ENCODE data around the gene GNG7.

Gene GNG7

DNA sequence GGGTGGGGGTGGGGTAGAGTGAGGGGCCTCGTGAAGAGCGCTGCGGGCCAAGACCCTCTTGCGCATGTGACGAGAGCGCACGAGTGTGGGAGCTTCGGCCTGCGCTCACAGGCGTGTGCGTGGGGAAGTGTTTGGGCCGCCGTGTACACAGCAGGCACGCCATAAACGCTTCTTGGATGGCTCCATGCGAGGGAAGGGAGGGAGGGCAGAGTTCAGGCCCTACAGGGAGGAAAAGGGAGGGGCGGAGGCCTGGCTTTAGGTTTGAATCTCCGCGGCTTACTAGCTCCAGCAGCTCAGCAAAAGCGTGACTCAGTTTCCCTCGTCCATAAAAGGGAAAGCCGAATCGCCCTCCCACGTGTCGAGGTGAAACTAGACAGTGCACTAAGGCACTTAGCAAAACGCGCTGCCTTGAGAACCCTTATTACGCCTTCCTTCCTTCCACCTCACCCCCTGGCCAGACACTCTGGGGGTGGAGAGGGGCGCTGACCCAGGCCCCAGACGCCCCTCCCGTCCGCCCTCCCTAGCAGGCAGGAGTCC lies 214.0 kb downstream of the GNG7 start:
- Histone ChIP-seq H3K79me2 (ENCODE audit: control insufficient read depth, low read length) (no peaks in the 10 kb centered on the region), H4K20me1 (ENCODE audit: control insufficient read depth, insufficient read depth, low read depth, low read length) (no peaks in the 10 kb centered on the region), H3K27me3 (ENCODE audit: control insufficient read depth, low read length) (no peaks in the 10 kb centered on the region), H3K4me3 (ENCODE audit: low read length) (peak overlapping the region; percentile 57), H3K27ac (ENCODE audit: low read depth, low read length) (peak overlapping the region; percentile 96), H3K9me2 (replicated peaks; ENCODE audit: control insufficient read depth, low read length) (no peaks in the 10 kb centered on the region), H3K36me3 (ENCODE audit: control insufficient read depth, low read length) (no peaks in the 10 kb centered on the region), H3K9me3 (ENCODE audit: control insufficient read depth, insufficient read depth, low read length) (peaks cover 13% of the 10 kb centered on the region), H3F3A (ENCODE audit: control insufficient read depth, insufficient read depth) (peaks cover 49% of the 10 kb centered on the region), H3K4me1 (ENCODE audit: control insufficient read depth, low read length) (peaks cover 97% of the 10 kb centered on the region), H3K4me2 (ENCODE audit: low read length) (peak overlapping the region; percentile 89)
- no peak for TF ChIP-seq EZH2phosphoT487 (IDR thresholded peaks at IDR 0.05; ENCODE audit: borderline replicate concordance, low read length)
- TF ChIP-seq CTCF (IDR thresholded peaks at IDR 0.05; ENCODE audit: low read depth, low read length, poor library complexity, severe bottlenecking): no peak

DNA sequence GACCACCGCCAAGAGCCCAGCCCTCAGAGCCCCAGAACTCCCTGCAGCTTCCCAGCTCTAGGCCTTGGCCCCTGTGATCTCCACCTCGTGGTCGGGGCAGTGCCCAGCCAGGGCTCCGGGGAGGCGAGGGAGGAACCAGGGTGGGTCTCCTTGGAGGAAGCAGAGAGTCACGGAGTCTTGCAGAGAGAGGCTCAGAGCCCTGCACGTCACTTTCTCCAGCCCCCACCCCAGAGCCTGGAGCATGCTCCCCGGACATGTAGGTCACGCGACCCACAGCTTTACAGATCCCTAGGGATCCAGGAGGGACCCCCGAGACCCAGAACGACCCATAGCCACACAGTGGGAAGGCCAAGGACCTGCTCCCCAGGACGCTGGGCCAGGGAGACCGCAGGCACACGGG lies 214.7 kb downstream of the GNG7 start:
- Histone ChIP-seq H3F3A (ENCODE audit: control insufficient read depth, insufficient read depth) (peaks cover 45% of the 10 kb centered on the region), H4K20me1 (ENCODE audit: control insufficient read depth, insufficient read depth, low read depth, low read length) (no peaks in the 10 kb centered on the region), H3K4me3 (ENCODE audit: low read length) (no peak overlapping the region; the same call in 1 of the 2 replicates), H3K27ac (ENCODE audit: low read depth, low read length) (peak overlapping the region; percentile 96), H3K4me1 (ENCODE audit: control insufficient read depth, low read length) (peaks cover 91% of the 10 kb centered on the region), H3K9me3 (ENCODE audit: control insufficient read depth, insufficient read depth, low read length) (peaks cover 19% of the 10 kb centered on the region), H3K9me2 (replicated peaks; ENCODE audit: control insufficient read depth, low read length) (no peaks in the 10 kb centered on the region), H3K79me2 (ENCODE audit: control insufficient read depth, low read length) (no peaks in the 10 kb centered on the region), H3K4me2 (ENCODE audit: low read length) (peak overlapping the region; percentile 89), H3K36me3 (ENCODE audit: control insufficient read depth, low read length) (no peaks in the 10 kb centered on the region), H3K27me3 (ENCODE audit: control insufficient read depth, low read length) (no peaks in the 10 kb centered on the region)
- TF ChIP-seq EZH2phosphoT487 (IDR thresholded peaks at IDR 0.05; ENCODE audit: borderline replicate concordance, low read length) (no peak), CTCF (IDR thresholded peaks at IDR 0.05; ENCODE audit: low read depth, low read length, poor library complexity, severe bottlenecking) (no peak)

DNA sequence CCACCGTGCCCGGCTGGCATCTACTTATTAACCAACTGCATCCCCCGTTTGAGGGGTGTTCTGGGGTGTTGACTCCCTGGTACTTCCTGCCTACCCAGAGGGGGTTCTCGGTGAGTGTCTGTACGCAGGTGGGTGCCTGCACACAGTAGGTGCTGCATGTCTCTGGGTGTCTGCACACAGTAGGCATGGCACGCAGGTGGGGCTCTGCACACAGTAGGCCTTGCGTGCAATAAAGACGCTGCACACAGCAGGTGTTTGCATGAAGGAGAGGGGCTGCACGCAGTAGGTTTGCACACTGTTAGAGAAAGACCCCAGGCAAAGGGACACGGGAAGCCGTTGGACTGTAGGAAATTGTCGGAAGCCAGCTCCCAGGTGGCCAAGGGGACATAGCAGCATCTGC lies 215.4 kb downstream of the GNG7 start:
- peaks cover 39% of the 10 kb centered on the region for H3F3A ChIP-seq (ENCODE audit: control insufficient read depth, insufficient read depth)
- H3K9me2 ChIP-seq (replicated peaks; ENCODE audit: control insufficient read depth, low read length): no peaks in the 10 kb centered on the region
- TF ChIP-seq CTCF (IDR thresholded peaks at IDR 0.05; ENCODE audit: low read depth, low read length, poor library complexity, severe bottlenecking) (no peak), EZH2phosphoT487 (IDR thresholded peaks at IDR 0.05; ENCODE audit: borderline replicate concordance, low read length) (no peak)
- H3K4me1 ChIP-seq (ENCODE audit: control insufficient read depth, low read length): peaks cover 84% of the 10 kb centered on the region
- H4K20me1 ChIP-seq (ENCODE audit: control insufficient read depth, insufficient read depth, low read depth, low read length): no peaks in the 10 kb centered on the region
- H3K36me3 ChIP-seq (ENCODE audit: control insufficient read depth, low read length): no peaks in the 10 kb centered on the region
- peak overlapping the region; percentile 7; the same call in 1 of the 2 replicates for H3K4me2 ChIP-seq (ENCODE audit: low read length)
- peak overlapping the region; percentile 23; the same call in 1 of the 2 replicates for H3K4me3 ChIP-seq (ENCODE audit: low read length)
- no peaks in the 10 kb centered on the region for H3K79me2 ChIP-seq (ENCODE audit: control insufficient read depth, low read length)
- peaks cover 23% of the 10 kb centered on the region for H3K9me3 ChIP-seq (ENCODE audit: control insufficient read depth, insufficient read depth, low read length)
- H3K27me3 ChIP-seq (ENCODE audit: control insufficient read depth, low read length): no peaks in the 10 kb centered on the region
- H3K27ac ChIP-seq (ENCODE audit: low read depth, low read length): peak overlapping the region; percentile 96

All from DOHH2 (cell line).